NCI-H748 (cell line): ENCODE measurements around the gene SMARCAD1.

Source experiments
- DNase-seq: peaks from one replicate; lab custom pipeline; 2025; ENCODE audit not compliant: unreplicated experiment; lab: John Stamatoyannopoulos, UW

The SMARCAD1 gene

GRCh38 chr4:94226763-94227162 lies 19.1 kb downstream of the SMARCAD1 start:
- DNase-seq: no peak

- no peak for DNase-seq
These were observed 21.0 kb downstream of the SMARCAD1 start for GRCh38 chr4:94228493-94229216.

GRCh38 chr4:94232519-94232918 lies 24.9 kb downstream of the SMARCAD1 start:
- DNase-seq: no peak

- DNase-seq: no peak
These were observed 28.2 kb downstream of the SMARCAD1 start for GRCh38 chr4:94235825-94236224.

- DNase-seq: no peak
These were observed 29.6 kb downstream of the SMARCAD1 start for GRCh38 chr4:94237271-94237670.

GRCh38 chr4:94238160-94238559 lies 30.5 kb downstream of the SMARCAD1 start:
- no peak for DNase-seq

- no peak for DNase-seq
These were observed 32.7 kb downstream of the SMARCAD1 start for GRCh38 chr4:94240384-94240783.

- no peak for DNase-seq
These were observed 36.6 kb downstream of the SMARCAD1 start for GRCh38 chr4:94244087-94244828.

- no peak for DNase-seq
These were observed 37.1 kb downstream of the SMARCAD1 start for GRCh38 chr4:94244829-94245185.

- DNase-seq: no peak
These were observed 43.4 kb downstream of the SMARCAD1 start for GRCh38 chr4:94251094-94251493.

GRCh38 chr4:94253036-94253435 lies 45.4 kb downstream of the SMARCAD1 start:
- no peak for DNase-seq

GRCh38 chr4:94256144-94256783 lies 48.6 kb downstream of the SMARCAD1 start:
- no peak for DNase-seq

- DNase-seq: no peak
These were observed 49.2 kb downstream of the SMARCAD1 start for GRCh38 chr4:94256828-94257227.

- no peak for DNase-seq
These were observed 54.7 kb downstream of the SMARCAD1 start for GRCh38 chr4:94262163-94263016.

- DNase-seq: no peak
These were observed 59.4 kb downstream of the SMARCAD1 start for GRCh38 chr4:94267037-94267436.

- no peak for DNase-seq
These were observed 63.6 kb downstream of the SMARCAD1 start for GRCh38 chr4:94271248-94271647.

- no peak for DNase-seq
These were observed 67.2 kb downstream of the SMARCAD1 start for GRCh38 chr4:94274912-94275311.

- DNase-seq: no peak
These were observed 68.5 kb downstream of the SMARCAD1 start for GRCh38 chr4:94276204-94276603.

- DNase-seq: no peak
These were observed 69.9 kb downstream of the SMARCAD1 start for GRCh38 chr4:94277534-94277933.

- no peak for DNase-seq
These were observed 71.1 kb downstream of the SMARCAD1 start for GRCh38 chr4:94278781-94279180.

- no peak for DNase-seq
These were observed 77.2 kb downstream of the SMARCAD1 start for GRCh38 chr4:94284889-94285288.
